Measurements from ENCODE around the gene TEX30.

- no peak for TF ChIP-seq POLR2AphosphoS5 (IDR thresholded peaks at IDR 0.05; ENCODE audit: low read depth, low read length)
- TF ChIP-seq POLR2A (IDR thresholded peaks at IDR 0.05; ENCODE audit: low read depth, low read length) = no peak
- TF ChIP-seq TAF1 (IDR thresholded peaks at IDR 0.05; ENCODE audit: low read depth, low read length) = no peak
- no peak for TF ChIP-seq PAX5 (IDR thresholded peaks at IDR 0.05; ENCODE audit: insufficient read depth, low read length, severe bottlenecking)
- TF ChIP-seq POU2F2 (IDR thresholded peaks at IDR 0.05; ENCODE audit: low read depth, low read length) = no peak
- TF ChIP-seq SPI1 (IDR thresholded peaks at IDR 0.05; ENCODE audit: low read depth, low read length) = no peak
Observed at GRCh38 chr13:102805680-102806079, 32.1 kb upstream of the TEX30 start.
